A673 (cell line): ENCODE results near the gene AADACL3. TPM values are rescaled to one million over a fixed set of nuclear protein-coding genes. Genes with fewer than 3 reads are reported as not detected.

Source experiments
- BruUV-seq: library from RNA; stranded (reverse); fragments of 400-500 nt; replicated peaks from 2 replicates; lab custom pipeline; 2021; lab: Mats Ljungman, UMichigan
- CTCF ChIA-PET: fragments of 300-600 bp; sonication (Branson Sonifier 250); formaldehyde crosslinking; loops from one replicate; lab custom pipeline; 2022; ENCODE audit warnings: antibody characterized with exemption; lab: Charles Lee
- POLR2A ChIA-PET: fragments of 300-600 bp; sonication (Branson Sonifier 250); formaldehyde crosslinking; loops from one replicate; lab custom pipeline; 2022; ENCODE audit warnings: antibody characterized with exemption; ENCODE audit not compliant: low non-redundant PET; lab: Charles Lee
- DNase-seq: peaks from one replicate; pipeline ENCODE4 v3.0.0-alpha.2; 2015; ENCODE audit warnings: low spot score
- H3K27ac ChIP-seq: fragments of 200-600 bp; sonication (generic); 2 replicates; pipeline ENCODE4 v1.5.1; 2016; ENCODE audit warnings: mixed run types, low read depth, mild to moderate bottlenecking, mixed read lengths, antibody characterized with exemption, low read length; ENCODE audit not compliant: poor library complexity, severe bottlenecking
- H3K27me3 ChIP-seq: fragments of 200-600 bp; sonication (generic); replicated peaks from 2 replicates; pipeline ENCODE4 v1.6.1; 2017; ENCODE audit warnings: mixed run types, low read depth, mild to moderate bottlenecking, mixed read lengths, antibody characterized with exemption, low read length; ENCODE audit not compliant: insufficient read depth, poor library complexity
- H3K36me3 ChIP-seq: fragments of 200-600 bp; sonication (generic); 2 replicates; pipeline ENCODE4 v1.6.1; 2016; ENCODE audit warnings: mixed run types, mild to moderate bottlenecking, mixed read lengths, antibody characterized with exemption, low read length; ENCODE audit not compliant: insufficient read depth, poor library complexity, severe bottlenecking
- H3K4me1 ChIP-seq: fragments of 200-600 bp; sonication (generic); 2 replicates; pipeline ENCODE4 v1.6.1; 2017; ENCODE audit warnings: mixed run types, mild to moderate bottlenecking, mixed read lengths, antibody characterized with exemption, low read length; ENCODE audit not compliant: insufficient read depth, poor library complexity, severe bottlenecking
- H3K4me3 ChIP-seq: fragments of 200-600 bp; sonication (generic); 2 replicates; pipeline ENCODE4 v1.5.1; 2016; ENCODE audit warnings: low read depth, mixed run types, mild to moderate bottlenecking, mixed read lengths, low read length; ENCODE audit not compliant: poor library complexity, severe bottlenecking
- H3K9me3 ChIP-seq: fragments of 200-600 bp; sonication (generic); 2 replicates; pipeline ENCODE4 v1.6.1; 2016; ENCODE audit warnings: mixed run types, low read depth, mild to moderate bottlenecking, mixed read lengths, antibody characterized with exemption, low read length; ENCODE audit not compliant: poor library complexity, severe bottlenecking
- CTCF ChIP-seq: fragments of 300-800, 200-600 bp; sonication (generic); conservative IDR thresholded peaks from 2 replicates; pipeline ENCODE4 v1.5.1; 2017; ENCODE audit warnings: low read depth, mild to moderate bottlenecking, antibody characterized with exemption, low read length, moderate library complexity, mixed read lengths
- EZH2 ChIP-seq: fragments of 200-600 bp; sonication (generic); IDR thresholded peaks from 2 replicates; pipeline ENCODE4 v1.6.1; 2017; ENCODE audit warnings: borderline replicate concordance, low read depth, mild to moderate bottlenecking, mixed read lengths, antibody characterized with exemption, low read length; ENCODE audit not compliant: poor library complexity, severe bottlenecking
- intact Hi-C: fragments of 100-400 bp; cut with micrococcal nuclease; formaldehyde crosslinking; loops from one replicate; pipeline ENCODE4 v1.10.0; 2022; ENCODE audit not compliant: unreplicated experiment
- total RNA-seq: library from RNA; stranded (reverse); gene quantifications from 2 replicates; pipeline ENCODE4 v1.2.3, GENCODE V29; 2021

The AADACL3 gene
- total RNA-seq, 1 experiment from 2014 or later: not detected

GRCh38 chr1:12756768-12757413 lies 41.0 kb downstream of the AADACL3 start:
- peaks cover 12% of the 10 kb centered on the region for H3K27me3 ChIP-seq
- no peaks in the 10 kb centered on the region for H3K36me3 ChIP-seq
- BruUV-seq: no TSS peak
- no peak for DNase-seq
- H3K4me3 ChIP-seq: no peak overlapping the region
- TF ChIP-seq EZH2 (no peak), CTCF (no peak)
- no peaks in the 10 kb centered on the region for H3K4me1 ChIP-seq
- CTCF ChIA-PET: no interaction called here
- H3K27ac ChIP-seq: no peak overlapping the region
- POLR2A ChIA-PET: no interaction called here
- intact Hi-C loops: no loop called here
- H3K9me3 ChIP-seq: no peaks in the 10 kb centered on the region

- POLR2A ChIA-PET: no interaction called here
- no TSS peak for BruUV-seq
- CTCF ChIA-PET: no interaction called here
- TF ChIP-seq EZH2: no peak
- no peak for TF ChIP-seq CTCF
- intact Hi-C loops: no loop called here
- H3K27me3 ChIP-seq: peaks cover 11% of the 10 kb centered on the region
- H3K36me3 ChIP-seq: no peaks in the 10 kb centered on the region
- no peak overlapping the region for H3K4me3 ChIP-seq
- no peak for DNase-seq
- no peaks in the 10 kb centered on the region for H3K9me3 ChIP-seq
- no peak overlapping the region for H3K27ac ChIP-seq
- H3K4me1 ChIP-seq: no peaks in the 10 kb centered on the region
Measured at GRCh38 chr1:12757836-12758235, 41.9 kb downstream of the AADACL3 start.

- POLR2A ChIA-PET: no interaction called here
- intact Hi-C loops: no loop called here
- TF ChIP-seq CTCF: 0 out of 2 replicates have a peak, but pooled peaks have one; percentile 12
- TF ChIP-seq EZH2: no peak
- H3K36me3 ChIP-seq: no peaks in the 10 kb centered on the region
- no peaks in the 10 kb centered on the region for H3K4me1 ChIP-seq
- H3K27ac ChIP-seq: no peak overlapping the region
- no peak overlapping the region for H3K4me3 ChIP-seq
- peaks cover 9% of the 10 kb centered on the region for H3K27me3 ChIP-seq
- BruUV-seq: no TSS peak
- DNase-seq: no peak
- CTCF ChIA-PET: no interaction called here
- H3K9me3 ChIP-seq: no peaks in the 10 kb centered on the region
Measured at GRCh38 chr1:12760256-12760795, 44.4 kb downstream of the AADACL3 start.
